ENCODE results near the gene BEX1. TPM values are rescaled to one million over a fixed set of nuclear protein-coding genes. Genes with fewer than 3 reads are reported as not detected.
A peak's percentile ranks its signal among the peaks of the same experiment; 100 is the strongest.
"Not testable (repeated sequence)": the region's sequence is repeated elsewhere in the genome, so short reads cannot be mapped to it uniquely, and the experiment has no call there.

BEX1 gene
- total RNA-seq, 1 donor = 0.36 TPM

- no peak for TF ChIP-seq CTCF (IDR thresholded peaks at IDR 0.05; ENCODE audit: insufficient read depth, low read length)
- H3K4me3 ChIP-seq (ENCODE audit: low read depth, low read length) = no peak overlapping the region
- DNase-seq (ENCODE audit: low read depth) = no peak
Measured at GRCh38 chrX:103056902-103057301, 7.1 kb downstream of the BEX1 start.

- no peak for TF ChIP-seq CTCF (IDR thresholded peaks at IDR 0.05; ENCODE audit: insufficient read depth, low read length)
- H3K4me3 ChIP-seq (ENCODE audit: low read depth, low read length) = no peak overlapping the region
- no peak for DNase-seq (ENCODE audit: low read depth)
Measured at GRCh38 chrX:103052625-103053024, 11.3 kb downstream of the BEX1 start.

GRCh38 chrX:103051260-103051789 is 12.6 kb downstream of the BEX1 start:
- DNase-seq (ENCODE audit: low read depth) = no peak
- H3K4me3 ChIP-seq (ENCODE audit: low read depth, low read length) = no peak overlapping the region
- no peak for TF ChIP-seq CTCF (IDR thresholded peaks at IDR 0.05; ENCODE audit: insufficient read depth, low read length)

- DNase-seq (ENCODE audit: low read depth); H3K4me3 ChIP-seq (ENCODE audit: low read depth, low read length): not testable (repeated sequence)
Measured at GRCh38 chrX:103033371-103033770, 30.6 kb downstream of the BEX1 start.

- TF ChIP-seq CTCF (IDR thresholded peaks at IDR 0.05; ENCODE audit: insufficient read depth, low read length) = peak; percentile 45
- DNase-seq (ENCODE audit: low read depth) = no peak
- H3K4me3 ChIP-seq (ENCODE audit: low read depth, low read length) = no peak overlapping the region
Measured at GRCh38 chrX:103017542-103017941, 46.4 kb downstream of the BEX1 start.

- DNase-seq (ENCODE audit: low read depth) = no peak
- no peak for TF ChIP-seq CTCF (IDR thresholded peaks at IDR 0.05; ENCODE audit: insufficient read depth, low read length)
- no peak overlapping the region for H3K4me3 ChIP-seq (ENCODE audit: low read depth, low read length)
Measured at GRCh38 chrX:103012945-103013344, 51.0 kb downstream of the BEX1 start.

Other genes with a start within 250 kb of the BEX1 start
- gene RAB40AL, start 126.9 kb downstream of the BEX1 start, total RNA-seq (ENCODE audit: low replicate concordance) = 0.99 TPM in 1 of 2 replicates, not detected in the other
- gene NXF3, start 29.0 kb upstream of the BEX1 start, total RNA-seq (ENCODE audit: low replicate concordance) = 1.6 TPM in 1 of 2 replicates, not detected in the other
- gene BEX4, start 150.9 kb upstream of the BEX1 start, total RNA-seq (ENCODE audit: low replicate concordance) = 7.9 and 15.6 TPM in 2 replicates
- gene TCEAL8, start 191.0 kb upstream of the BEX1 start, total RNA-seq (ENCODE audit: low replicate concordance) = 144 and 370 TPM in 2 replicates
- gene TCEAL5, start 212.6 kb upstream of the BEX1 start, total RNA-seq (ENCODE audit: low replicate concordance) = not detected in 2 replicates
- 1.6 and 14.3 TPM in 2 replicates for gene BEX2, start 246.8 kb upstream of the BEX1 start, total RNA-seq (ENCODE audit: low replicate concordance)

Measured in fibroblast of the aortic adventitia (primary cell).